IMR-90 (cell line): ENCODE results near the gene SLC4A1AP. TPM values are rescaled to one million over a fixed set of nuclear protein-coding genes. Genes with fewer than 3 reads are reported as not detected.
"Not testable (repeated sequence)": the region's sequence is repeated elsewhere in the genome, so short reads cannot be mapped to it uniquely, and the experiment has no call there.

ENCODE experiments used
- ATAC-seq: fragments of 200-7000 bp; cut with Tn5 transposase; 2 replicates; pipeline ENCODE4 v1.9.1; 2020; ENCODE audit warnings: low read depth, mild to moderate bottlenecking, moderate library complexity
- BruUV-seq: library from RNA; stranded (reverse); fragments of 400-500 nt; replicated peaks from 2 replicates; lab custom pipeline; 2021; lab: Mats Ljungman, UMichigan
- CTCF ChIA-PET: fragments of 300-600 bp; formaldehyde crosslinking; extraction: SDS; loops from one replicate; lab custom pipeline; 2021; ENCODE audit warnings: antibody characterized with exemption; lab: Yijun Ruan, JAX
- POLR2A ChIA-PET: fragments of 300-600 bp; sonication (Branson Sonifier 250); formaldehyde crosslinking; loops from one replicate; lab custom pipeline; 2022; ENCODE audit warnings: antibody characterized with exemption; ENCODE audit not compliant: unreplicated experiment; lab: Charles Lee
- DNase-seq: peaks from one replicate; pipeline ENCODE4 v3.0.0; 2013
- H2AFZ ChIP-seq: replicated peaks from 2 replicates; pipeline ENCODE3; 2013; ENCODE audit warnings: low read length, mild to moderate bottlenecking; ENCODE audit not compliant: poor library complexity
- H2AK5ac ChIP-seq: 2 replicates; pipeline ENCODE4 v1.6.1; 2013; ENCODE audit warnings: low read depth, low read length, inconsistent platforms
- H2AK9ac ChIP-seq: replicated peaks from 2 replicates; pipeline ENCODE3; 2013; ENCODE audit warnings: mild to moderate bottlenecking, low read depth, low read length, moderate library complexity; ENCODE audit not compliant: poor library complexity
- H2BK120ac ChIP-seq: 2 replicates; pipeline ENCODE4 v1.6.1; 2013; ENCODE audit warnings: low read depth, low read length, inconsistent platforms
- H2BK15ac ChIP-seq: 3 replicates; pipeline ENCODE4 v1.6.1; 2013; ENCODE audit warnings: low read depth, low read length, inconsistent platforms
- H2BK20ac ChIP-seq: 2 replicates; pipeline ENCODE4 v1.6.1; 2013; ENCODE audit warnings: low read depth, mild to moderate bottlenecking, inconsistent platforms, low read length, moderate library complexity
- H2BK5ac ChIP-seq: 2 replicates; pipeline ENCODE4 v1.6.1; 2013; ENCODE audit warnings: mild to moderate bottlenecking, low read depth, low read length, inconsistent platforms; ENCODE audit not compliant: poor library complexity, severe bottlenecking
- H3K14ac ChIP-seq: replicated peaks from 2 replicates; pipeline ENCODE4 v1.6.1; 2013; ENCODE audit warnings: low read depth, low read length, inconsistent platforms
- H3K18ac ChIP-seq: 2 replicates; pipeline ENCODE4 v1.6.1; 2013; ENCODE audit warnings: low read depth, low read length, control low read depth
- H3K23ac ChIP-seq: 2 replicates; pipeline ENCODE4 v1.6.1; 2013; ENCODE audit warnings: low read depth, low read length, inconsistent platforms
- H3K27ac ChIP-seq: 2 replicates; pipeline ENCODE4 v1.5.1; 2013; ENCODE audit warnings: mild to moderate bottlenecking, control low read depth, low read length; ENCODE audit not compliant: insufficient read depth
- H3K27me3 ChIP-seq: 2 replicates; pipeline ENCODE4 v1.6.1; 2013; ENCODE audit warnings: low read length; ENCODE audit not compliant: control insufficient read depth, insufficient read depth
- H3K36me3 ChIP-seq: 2 replicates; pipeline ENCODE4 v1.6.1; 2013; ENCODE audit warnings: low read length, mixed read lengths; ENCODE audit not compliant: control insufficient read depth, insufficient read depth
- H3K4ac ChIP-seq: 2 replicates; pipeline ENCODE4 v1.6.1; 2013; ENCODE audit warnings: low read depth, low read length, inconsistent platforms
- H3K4me1 ChIP-seq: 2 replicates; pipeline ENCODE4 v1.6.1; 2013; ENCODE audit warnings: low read length, mixed read lengths; ENCODE audit not compliant: control insufficient read depth, insufficient read depth
- H3K4me2 ChIP-seq: 2 replicates; pipeline ENCODE4 v1.6.1; 2013; ENCODE audit warnings: low read depth, mild to moderate bottlenecking, control low read depth, low read length, moderate library complexity
- H3K4me3 ChIP-seq: 2 replicates; pipeline ENCODE4 v1.5.1; 2013; ENCODE audit warnings: low read depth, mild to moderate bottlenecking, control low read depth, low read length, moderate library complexity; ENCODE audit not compliant: insufficient read depth
- H3K56ac ChIP-seq: 2 replicates; pipeline ENCODE4 v1.6.1; 2013; ENCODE audit warnings: low read length, inconsistent platforms; ENCODE audit not compliant: insufficient read depth; ENCODE audit errors: extremely low read depth
- H3K79me1 ChIP-seq, 2 experiments: 2 replicates each; pipeline ENCODE4 v1.6.1; 2013; ENCODE audit warnings: low read length in 2 of 2, inconsistent platforms in 1 of 2, low read depth in 1 of 2
- H3K9ac ChIP-seq: 2 replicates; pipeline ENCODE4 v1.6.1; 2013; ENCODE audit warnings: low read depth, low read length, control low read depth
- H3K9me1 ChIP-seq: 2 replicates; pipeline ENCODE4 v1.6.1; 2013; ENCODE audit warnings: low read length, inconsistent platforms; ENCODE audit not compliant: insufficient read depth
- H3K9me3 ChIP-seq: 2 replicates; pipeline ENCODE4 v1.6.1; 2013; ENCODE audit warnings: low read length; ENCODE audit not compliant: control insufficient read depth, insufficient read depth
- H4K20me1 ChIP-seq: 2 replicates; pipeline ENCODE4 v1.6.1; 2013; ENCODE audit warnings: low read length, inconsistent platforms; ENCODE audit not compliant: insufficient read depth
- H4K5ac ChIP-seq: 2 replicates; pipeline ENCODE4 v1.6.1; 2013; ENCODE audit warnings: mild to moderate bottlenecking, low read depth, low read length, control low read depth
- H4K8ac ChIP-seq, 2 experiments: 2 replicates each; pipeline ENCODE4 v1.6.1; 2013; ENCODE audit warnings: low read depth in 2 of 2, low read length in 2 of 2, control low read depth in 1 of 2, inconsistent platforms in 1 of 2
- H4K91ac ChIP-seq: 2 replicates; pipeline ENCODE4 v1.6.1; 2013; ENCODE audit warnings: low read depth, low read length, inconsistent platforms; ENCODE audit not compliant: insufficient read depth
- BHLHE40 ChIP-seq: fragments of 150-350 bp; IDR thresholded peaks from 2 replicates; pipeline ENCODE4 v1.6.1; 2016; ENCODE audit warnings: mild to moderate bottlenecking, low read depth, low read length
- RAD21 ChIP-seq: IDR thresholded peaks from 2 replicates; pipeline ENCODE4 v1.6.1; 2012; ENCODE audit warnings: low read length, improper control_type of control experiment
- RCOR1 ChIP-seq: IDR thresholded peaks from 2 replicates; pipeline ENCODE4 v1.6.1; 2012; ENCODE audit warnings: mild to moderate bottlenecking, low read length, improper control_type of control experiment; ENCODE audit not compliant: insufficient replicate concordance
- SMC3 ChIP-seq: fragments of 150-350 bp; IDR thresholded peaks from 2 replicates; pipeline ENCODE4 v1.6.1; 2016; ENCODE audit warnings: low read depth, mild to moderate bottlenecking, antibody characterized with exemption, low read length, moderate library complexity
- WGBS, 2 experiments: methylation state at CpG; one replicate each; pipeline versions ENCODE4 v1.1.5 to v1.1.7; 2013; ENCODE audit warnings: missing lambda C conversion rate in 2 of 2; ENCODE audit not compliant: insufficient read length in 1 of 2; ENCODE audit errors: extremely low coverage in 2 of 2; 5-methylcytosine and 5-hydroxymethylcytosine counted together
- dilution Hi-C: fragments of 300-500 bp; cut with HindIII; formaldehyde crosslinking; loops from one replicate; pipeline ENCODE4 v1.14.3; 2018; ENCODE audit warnings: low sequenced_read_pairs; ENCODE audit not compliant: unreplicated experiment
- in situ Hi-C: fragments of 300-500 bp; cut with MboI; formaldehyde crosslinking; loops from 3 replicates; pipeline ENCODE4 v1.14.3; 2019; ENCODE audit warnings: low sequenced_read_pairs, inconsistent platforms, mixed read lengths
- intact Hi-C: fragments of 100-400 bp; cut with micrococcal nuclease; formaldehyde crosslinking; loops from 2 replicates; pipeline ENCODE4 v1.10.0; 2022
- polyA plus RNA-seq, 3 experiments: library from polyadenylated mRNA; depleted of rRNA; stranded (reverse); fragments of >200 nt; gene quantifications; 2 replicates each; pipeline ENCODE4 v1.2.3, GENCODE V29; 2012; ENCODE audit warnings: low replicate concordance in 1 of 3
- total RNA-seq: library from RNA; depleted of rRNA; stranded (reverse); fragments of >200 nt; gene quantifications from 2 replicates; pipeline ENCODE4 v1.2.3, GENCODE V29; 2012
- TF ChIP-seq, protein P1 (sequence below): conservative IDR thresholded peaks from 2 replicates; pipeline ENCODE4 v1.5.1; 2012; ENCODE audit warnings: mild to moderate bottlenecking, low read depth, low read length, improper control_type of control experiment

SLC4A1AP gene
- total and polyA plus RNA-seq, 2 of the 4 experiments (the other 2 are of a cell fraction), result 11.7 to 13.6 TPM

GRCh38 chr2:27683390-27684071 lies 19.8 kb downstream of the SLC4A1AP start:
- no CpG with 5 or more reads among the region's 9 CpGs for WGBS, 2 experiments
- H2AK5ac ChIP-seq, result peak overlapping the region; percentile 77; the same call in 1 of the 2 replicates
- CTCF ChIA-PET, result interaction anchor here (0.5 to 2.0 kb wide), 15 partner anchors 9 to 778 kb away, joined by 3 to 11 read pairs (median 3); partner anchors contain the start of genes CCDC121 and GPN1
- POLR2A ChIA-PET, result no interaction called here
- no peak overlapping the region; a peak in 1 of 4 replicates for H4K8ac ChIP-seq
- peaks cover 25% of the 10 kb centered on the region for H3K36me3 ChIP-seq
- DNase-seq (peak; percentile 90), ATAC-seq (peak; percentile 69)
- TF ChIP-seq, protein P1, sequence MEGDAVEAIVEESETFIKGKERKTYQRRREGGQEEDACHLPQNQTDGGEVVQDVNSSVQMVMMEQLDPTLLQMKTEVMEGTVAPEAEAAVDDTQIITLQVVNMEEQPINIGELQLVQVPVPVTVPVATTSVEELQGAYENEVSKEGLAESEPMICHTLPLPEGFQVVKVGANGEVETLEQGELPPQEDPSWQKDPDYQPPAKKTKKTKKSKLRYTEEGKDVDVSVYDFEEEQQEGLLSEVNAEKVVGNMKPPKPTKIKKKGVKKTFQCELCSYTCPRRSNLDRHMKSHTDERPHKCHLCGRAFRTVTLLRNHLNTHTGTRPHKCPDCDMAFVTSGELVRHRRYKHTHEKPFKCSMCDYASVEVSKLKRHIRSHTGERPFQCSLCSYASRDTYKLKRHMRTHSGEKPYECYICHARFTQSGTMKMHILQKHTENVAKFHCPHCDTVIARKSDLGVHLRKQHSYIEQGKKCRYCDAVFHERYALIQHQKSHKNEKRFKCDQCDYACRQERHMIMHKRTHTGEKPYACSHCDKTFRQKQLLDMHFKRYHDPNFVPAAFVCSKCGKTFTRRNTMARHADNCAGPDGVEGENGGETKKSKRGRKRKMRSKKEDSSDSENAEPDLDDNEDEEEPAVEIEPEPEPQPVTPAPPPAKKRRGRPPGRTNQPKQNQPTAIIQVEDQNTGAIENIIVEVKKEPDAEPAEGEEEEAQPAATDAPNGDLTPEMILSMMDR, result peak; percentile 99
- TF ChIP-seq RAD21 (peak; percentile 75), SMC3 (peak; percentile 78), RCOR1 (no peak), BHLHE40 (0 out of 2 replicates have a peak, but pooled peaks have one; percentile 17)
- no peak overlapping the region for H3K4me3 ChIP-seq
- H3K14ac ChIP-seq, result no peak overlapping the region
- intact Hi-C loops (loop anchor here (1.0 to 5.0 kb wide), 2 partner anchors 276 to 711 kb away; partner anchors contain the start of gene PPM1G), dilution Hi-C loops (no loop called here), in situ Hi-C loops (no loop called here)
- H3K4me1 ChIP-seq, result peaks cover 10% of the 10 kb centered on the region
- no peak overlapping the region for H3K18ac ChIP-seq
- BruUV-seq, result no TSS peak
- no peaks in the 10 kb centered on the region; a peak in 1 of 4 replicates for H3K79me1 ChIP-seq
- H4K5ac ChIP-seq, result no peak overlapping the region
- no peak overlapping the region for H4K91ac ChIP-seq
- no peak overlapping the region for H2AK9ac ChIP-seq
- no peak overlapping the region for H3K9ac ChIP-seq
- peaks cover 8% of the 10 kb centered on the region for H3K9me1 ChIP-seq
- no peak overlapping the region for H2BK120ac ChIP-seq
- H3K27ac ChIP-seq, result peak overlapping the region; percentile 52; the same call in 1 of the 2 replicates
- H3K4me2 ChIP-seq, result no peak overlapping the region
- peak overlapping the region; percentile 43 for H2BK5ac ChIP-seq
- 0 out of 2 replicates have a peak overlapping the region, but pooled peaks have one; percentile 12 for H3K4ac ChIP-seq
- H2AFZ ChIP-seq, result no peak overlapping the region
- no peaks in the 10 kb centered on the region for H4K20me1 ChIP-seq
- no peaks in the 10 kb centered on the region for H3K27me3 ChIP-seq
- H3K23ac ChIP-seq, result no peak overlapping the region
- 0 out of 2 replicates have a peak overlapping the region, but pooled peaks have one; percentile 48 for H2BK20ac ChIP-seq
- peak overlapping the region; percentile 51; the same call in 1 of the 3 replicates for H2BK15ac ChIP-seq
- H3K56ac ChIP-seq, result no peak overlapping the region
- no peaks in the 10 kb centered on the region for H3K9me3 ChIP-seq

DNA sequence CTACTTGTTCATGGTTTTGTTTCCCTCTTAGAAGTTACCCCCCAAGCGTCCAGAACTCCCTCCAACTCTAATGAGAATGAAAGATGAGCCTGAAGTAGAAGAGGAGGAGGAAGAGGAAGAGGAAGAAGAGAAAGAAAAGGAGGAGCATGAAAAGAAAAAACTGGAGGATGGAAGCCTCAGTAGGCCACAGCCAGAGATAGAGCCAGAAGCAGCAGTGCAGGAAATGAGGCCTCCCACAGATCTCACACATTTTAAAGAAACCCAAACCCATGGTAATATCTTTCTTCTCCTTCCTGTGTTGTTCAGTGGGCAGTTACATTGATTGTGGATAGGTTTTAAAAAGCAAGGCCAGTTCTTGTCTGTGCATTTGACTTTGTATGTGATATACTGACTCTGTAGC lies 21.3 kb downstream of the SLC4A1AP start:
- H3K9ac ChIP-seq, H3K9me3 ChIP-seq, H3K4ac ChIP-seq, H3K27ac ChIP-seq, H4K5ac ChIP-seq, H2BK20ac ChIP-seq, H2BK15ac ChIP-seq, H2AK5ac ChIP-seq, ATAC-seq, H2AK9ac ChIP-seq, H3K14ac ChIP-seq, H2BK120ac ChIP-seq, BruUV-seq, intact Hi-C loops, H4K20me1 ChIP-seq, H3K27me3 ChIP-seq, in situ Hi-C loops, H4K91ac ChIP-seq, H2BK5ac ChIP-seq, H3K23ac ChIP-seq, H2AFZ ChIP-seq, dilution Hi-C loops, DNase-seq, H4K8ac ChIP-seq, H3K79me1 ChIP-seq, H3K4me2 ChIP-seq, H3K4me3 ChIP-seq, H3K56ac ChIP-seq, H3K18ac ChIP-seq, POLR2A ChIA-PET: not testable (repeated sequence)
- H3K36me3 ChIP-seq, result peaks cover 26% of the 10 kb centered on the region
- CTCF ChIA-PET, result interaction anchor here (0.6 kb wide), 1 partner anchor 310 kb away, joined by 8 read pairs; no protein-coding TSS in a partner anchor
- H3K9me1 ChIP-seq, result peaks cover 12% of the 10 kb centered on the region
- no CpG with 5 or more reads among the region's 1 CpG for WGBS, 2 experiments
- peaks cover 10% of the 10 kb centered on the region for H3K4me1 ChIP-seq
